Measurements from ENCODE around the gene SLC39A7.

DNA sequence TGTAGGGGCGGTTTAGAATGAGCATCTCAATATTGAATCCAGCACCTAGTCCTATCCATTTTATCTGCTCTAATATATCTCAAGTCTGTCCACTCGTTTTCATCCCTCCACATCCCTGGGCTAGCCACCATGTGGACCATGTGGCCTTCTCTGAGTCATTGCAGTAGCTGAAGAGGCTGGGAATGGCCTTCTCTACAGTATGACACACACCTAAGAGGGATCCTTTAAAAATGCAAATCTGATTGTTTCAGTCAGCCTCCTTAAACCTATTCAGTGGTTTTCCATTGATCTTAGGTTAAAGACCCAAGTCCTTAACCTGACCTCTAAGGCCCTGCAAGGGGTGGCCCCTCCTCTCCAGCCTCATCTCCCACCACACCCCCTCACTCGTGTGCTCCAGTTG lies 17.0 kb downstream of the SLC39A7 start:
- TF ChIP-seq CTCF (conservative IDR thresholded peaks at IDR 0.05): no peak
- TF ChIP-seq EZH2 (IDR thresholded peaks at IDR 0.05; ENCODE audit: low read depth): no peak

Measured in PC-9 (cell line).